GM18511 (cell line): ENCODE data around the gene SLC6A12.

Source experiments
- ATAC-seq: cut with Tn5 transposase; IDR thresholded peaks from one replicate; pipeline ENCODE4 v1.9.1; 2021; ENCODE audit warnings: mild to moderate bottlenecking, moderate library complexity; ENCODE audit not compliant: unreplicated experiment

SLC6A12 gene

GRCh38 chr12:214003-214741, at the start of gene SLC6A12:
Gene SLC6A12, minus strand, starts transcription at chr12:214157. Its CDS starts 4,171 bp downstream, at chr12:209986.
- ATAC-seq = no peak

GRCh38 chr12:263574-263973, 49.6 kb upstream of the SLC6A12 start:
- ATAC-seq = no peak

- ATAC-seq = no peak
Observed at GRCh38 chr12:262817-263216, 48.9 kb upstream of the SLC6A12 start, which contains the start of gene SLC6A13. Gene SLC6A13, minus strand, starts transcription at chr12:262836. Its CDS starts 2,784 bp downstream, at chr12:260052.

GRCh38 chr12:262113-262512, 48.2 kb upstream of the SLC6A12 start:
- no peak for ATAC-seq

- no peak for ATAC-seq
Observed at GRCh38 chr12:257521-258321, 43.8 kb upstream of the SLC6A12 start.

- ATAC-seq = no peak
Observed at GRCh38 chr12:256958-257357, 43.0 kb upstream of the SLC6A12 start.

- no peak for ATAC-seq
Observed at GRCh38 chr12:256225-256624, 42.3 kb upstream of the SLC6A12 start.

- ATAC-seq = no peak
Observed at GRCh38 chr12:254912-255311, 41.0 kb upstream of the SLC6A12 start.

GRCh38 chr12:254039-254438, 40.1 kb upstream of the SLC6A12 start:
- no peak for ATAC-seq

GRCh38 chr12:253116-253831, 39.3 kb upstream of the SLC6A12 start:
- ATAC-seq = no peak

GRCh38 chr12:252636-253035, 38.7 kb upstream of the SLC6A12 start:
- no peak for ATAC-seq

GRCh38 chr12:247271-247670, 33.3 kb upstream of the SLC6A12 start:
- no peak for ATAC-seq

GRCh38 chr12:243381-243780, 29.4 kb upstream of the SLC6A12 start:
- no peak for ATAC-seq

GRCh38 chr12:242496-242895, 28.5 kb upstream of the SLC6A12 start:
- no peak for ATAC-seq

- no peak for ATAC-seq
Observed at GRCh38 chr12:241266-241665, 27.3 kb upstream of the SLC6A12 start.

- no peak for ATAC-seq
Observed at GRCh38 chr12:240566-240965, 26.6 kb upstream of the SLC6A12 start.

- ATAC-seq = no peak
Observed at GRCh38 chr12:238736-239398, 24.9 kb upstream of the SLC6A12 start.

- no peak for ATAC-seq
Observed at GRCh38 chr12:238116-238515, 24.2 kb upstream of the SLC6A12 start.

GRCh38 chr12:237026-237815, 23.3 kb upstream of the SLC6A12 start:
- no peak for ATAC-seq

- ATAC-seq = no peak
Observed at GRCh38 chr12:236445-236844, 22.5 kb upstream of the SLC6A12 start.
